BJ (cell line): ENCODE data around the gene KIF16B. TPM values are rescaled to one million over a fixed set of nuclear protein-coding genes. Genes with fewer than 3 reads are reported as not detected.
"Not testable (repeated sequence)": the region's sequence is repeated elsewhere in the genome, so short reads cannot be mapped to it uniquely, and the experiment has no call there.

Experiments used
- CTCF ChIA-PET: fragments of 350-600 bp; formaldehyde crosslinking; extraction: SDS; loops from one replicate; lab custom pipeline; 2021; ENCODE audit warnings: antibody characterized with exemption, inconsistent platforms; lab: Yijun Ruan, JAX
- POLR2A ChIA-PET: fragments of 300-600 bp; sonication (Branson Sonifier 250); formaldehyde crosslinking; extraction: SDS; loops from one replicate; lab custom pipeline; 2021; ENCODE audit warnings: antibody characterized with exemption; lab: Charles Lee
- DNase-seq: peaks from one replicate; pipeline ENCODE4 v3.0.0-alpha.2; 2011; ENCODE audit warnings: low read depth
- H3K27me3 ChIP-seq: 2 replicates; pipeline ENCODE4 v1.6.0; 2011; ENCODE audit warnings: low read length; ENCODE audit not compliant: control insufficient read depth, insufficient read depth
- H3K36me3 ChIP-seq: 2 replicates; pipeline ENCODE4 v1.5.1; 2011; ENCODE audit warnings: low read length; ENCODE audit not compliant: control insufficient read depth, insufficient read depth
- H3K4me3 ChIP-seq: 2 replicates; pipeline ENCODE4 v1.5.1; 2011; ENCODE audit warnings: low read depth, mild to moderate bottlenecking, control low read depth, low read length
- polyA plus RNA-seq: library from polyadenylated mRNA; depleted of rRNA; stranded (reverse); fragments of >200 nt; gene quantifications from 2 replicates; pipeline ENCODE4 v1.2.3, GENCODE V29; 2011
- TF ChIP-seq, protein P1 (sequence below): IDR thresholded peaks from 2 replicates; pipeline ENCODE4 v1.5.1; 2011; ENCODE audit warnings: low read depth, mild to moderate bottlenecking, control low read depth, inconsistent platforms, low read length, moderate library complexity; ENCODE audit not compliant: insufficient read depth

Gene KIF16B
- polyA plus RNA-seq, 1 experiment = 3.2 TPM

GRCh38 chr20:16526433-16527380 is 46.5 kb downstream of the KIF16B start:
- TF ChIP-seq, protein P1, sequence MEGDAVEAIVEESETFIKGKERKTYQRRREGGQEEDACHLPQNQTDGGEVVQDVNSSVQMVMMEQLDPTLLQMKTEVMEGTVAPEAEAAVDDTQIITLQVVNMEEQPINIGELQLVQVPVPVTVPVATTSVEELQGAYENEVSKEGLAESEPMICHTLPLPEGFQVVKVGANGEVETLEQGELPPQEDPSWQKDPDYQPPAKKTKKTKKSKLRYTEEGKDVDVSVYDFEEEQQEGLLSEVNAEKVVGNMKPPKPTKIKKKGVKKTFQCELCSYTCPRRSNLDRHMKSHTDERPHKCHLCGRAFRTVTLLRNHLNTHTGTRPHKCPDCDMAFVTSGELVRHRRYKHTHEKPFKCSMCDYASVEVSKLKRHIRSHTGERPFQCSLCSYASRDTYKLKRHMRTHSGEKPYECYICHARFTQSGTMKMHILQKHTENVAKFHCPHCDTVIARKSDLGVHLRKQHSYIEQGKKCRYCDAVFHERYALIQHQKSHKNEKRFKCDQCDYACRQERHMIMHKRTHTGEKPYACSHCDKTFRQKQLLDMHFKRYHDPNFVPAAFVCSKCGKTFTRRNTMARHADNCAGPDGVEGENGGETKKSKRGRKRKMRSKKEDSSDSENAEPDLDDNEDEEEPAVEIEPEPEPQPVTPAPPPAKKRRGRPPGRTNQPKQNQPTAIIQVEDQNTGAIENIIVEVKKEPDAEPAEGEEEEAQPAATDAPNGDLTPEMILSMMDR = no peak
- Histone ChIP-seq H3K27me3 (no peaks in the 10 kb centered on the region), H3K36me3 (peaks cover 2% of the 10 kb centered on the region; the same call in 1 of the 2 replicates), H3K4me3 (no peak overlapping the region)
- ChIA-PET POLR2A (no interaction called here), CTCF (no interaction called here)
- no peak for DNase-seq

DNA sequence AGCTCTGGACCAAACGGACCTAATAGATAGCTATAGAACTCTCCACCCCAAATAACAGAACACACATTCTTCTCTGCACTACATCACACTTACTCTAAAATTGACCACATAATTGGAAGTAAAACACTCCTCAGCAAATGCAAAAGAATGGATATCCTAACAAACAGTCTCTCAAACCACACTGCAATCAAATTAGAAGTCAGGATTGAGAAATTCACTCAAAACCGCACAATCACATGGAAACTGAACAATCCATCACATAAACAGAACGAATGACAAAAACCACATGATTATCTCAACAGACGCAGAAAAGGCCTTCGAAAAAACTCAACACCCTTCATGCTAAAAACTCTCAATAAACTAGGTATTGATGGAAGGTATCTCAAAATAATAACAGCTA is 50.6 kb downstream of the KIF16B start:
- DNase-seq, H3K27me3 ChIP-seq, CTCF ChIA-PET, POLR2A ChIA-PET, H3K4me3 ChIP-seq, H3K36me3 ChIP-seq: not testable (repeated sequence)

DNA sequence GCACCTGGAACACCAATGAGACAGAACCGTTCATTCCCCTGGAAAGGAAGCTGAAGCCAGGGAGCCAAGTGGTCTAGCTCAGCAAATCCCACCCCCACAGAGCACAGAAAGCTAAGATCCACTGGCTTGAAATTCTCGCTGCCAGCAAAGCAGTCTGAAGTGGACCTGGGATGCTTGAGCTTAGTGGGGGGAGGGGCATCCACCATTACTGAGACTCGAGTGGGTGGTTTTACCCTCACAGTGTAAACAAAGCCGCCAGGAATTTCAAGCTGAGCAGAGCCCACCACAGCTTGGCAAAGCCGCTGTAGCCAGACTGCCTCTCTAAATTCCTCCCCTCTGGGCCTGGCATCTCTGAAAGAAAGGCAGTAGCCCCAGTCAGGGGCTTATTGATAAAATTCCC is 53.1 kb downstream of the KIF16B start:
- DNase-seq = no peak
- POLR2A ChIA-PET = no interaction called here

DNA sequence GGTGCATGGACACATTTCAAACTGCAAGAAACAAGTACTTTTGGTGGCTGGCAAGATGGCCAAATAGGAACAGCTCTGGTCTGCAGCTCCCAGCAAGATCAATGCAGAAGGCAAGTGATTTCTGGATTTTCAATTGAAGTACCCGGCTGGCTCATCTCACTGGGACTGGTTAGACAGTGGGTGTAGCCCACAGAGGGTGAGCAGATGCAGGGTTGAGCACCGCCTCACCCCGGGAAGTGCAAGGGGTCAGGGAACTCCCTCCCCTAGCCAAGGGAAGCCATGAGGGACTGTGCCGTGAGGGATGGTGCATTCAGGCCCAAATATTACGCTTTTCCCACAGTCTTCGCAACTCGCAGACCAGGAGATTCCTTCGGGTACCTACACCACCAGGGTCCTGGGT is 53.6 kb downstream of the KIF16B start:
- POLR2A ChIA-PET, H3K4me3 ChIP-seq, H3K36me3 ChIP-seq, H3K27me3 ChIP-seq, DNase-seq: not testable (repeated sequence)
- CTCF ChIA-PET = interaction anchor here (1.1 to 2.1 kb wide), 3 partner anchors 11 to 113 kb away, joined by 3 to 7 read pairs (median 4); no protein-coding TSS in a partner anchor

More for the DNA sequence above, 53.1 kb downstream of the KIF16B start:
- peaks cover 1% of the 10 kb centered on the region; the same call in 1 of the 2 replicates for H3K36me3 ChIP-seq
- TF ChIP-seq, protein P1 = no peak
- no peak overlapping the region for H3K4me3 ChIP-seq
- CTCF ChIA-PET = no interaction called here
- H3K27me3 ChIP-seq = no peaks in the 10 kb centered on the region

GRCh38 chr20:16518784-16519084 is 54.5 kb downstream of the KIF16B start:
- Histone ChIP-seq H3K36me3 (no peaks in the 10 kb centered on the region), H3K27me3 (no peaks in the 10 kb centered on the region), H3K4me3 (no peak overlapping the region)
- no peak for DNase-seq
- TF ChIP-seq, protein P1 = no peak
- ChIA-PET CTCF (interaction anchor here (1.1 to 2.1 kb wide), 4 partner anchors 10 to 242 kb away, joined by 3 to 12 read pairs (median 6); no protein-coding TSS in a partner anchor), POLR2A (no interaction called here)

DNA sequence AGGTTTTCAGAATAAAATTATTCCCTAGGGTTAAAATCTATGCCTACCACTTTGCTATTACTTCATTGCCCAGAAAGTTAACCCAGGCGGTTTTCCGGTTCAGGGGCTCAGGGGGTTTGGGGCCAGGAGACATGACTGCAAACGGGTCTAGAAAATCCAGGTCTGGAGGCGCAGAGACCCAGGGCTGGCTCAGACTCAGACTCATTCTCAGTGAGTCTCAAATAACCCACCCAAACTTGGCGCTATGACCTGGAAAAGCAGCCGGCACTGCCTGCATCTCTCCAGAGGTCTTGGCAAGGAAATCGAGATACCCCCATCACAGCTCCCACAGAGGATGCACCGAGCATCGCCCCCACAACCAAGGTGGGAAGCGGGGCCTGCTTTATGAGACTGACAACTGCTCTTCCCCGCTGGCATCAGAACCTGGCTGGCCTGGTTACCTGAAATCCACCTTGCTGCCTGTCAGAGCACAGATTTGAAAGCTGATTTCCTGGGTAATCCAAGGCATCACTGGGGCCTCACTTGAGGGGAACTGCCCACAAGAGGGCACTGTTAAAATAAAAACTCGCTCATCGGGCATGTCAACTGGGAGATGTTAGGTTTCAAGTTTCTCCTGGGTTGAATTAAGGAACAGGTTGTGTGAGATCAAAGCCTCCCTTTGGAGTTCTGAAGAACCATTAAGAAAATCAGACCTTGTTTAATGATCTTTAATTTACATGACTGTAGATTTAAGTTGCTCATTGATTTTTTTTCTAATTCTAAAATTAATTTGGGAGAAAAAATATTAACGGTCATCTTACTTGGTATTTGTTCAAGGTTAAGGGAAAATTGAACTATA is 55.1 kb downstream of the KIF16B start:
- Histone ChIP-seq H3K4me3 (no peak overlapping the region), H3K27me3 (no peaks in the 10 kb centered on the region), H3K36me3 (no peaks in the 10 kb centered on the region)
- ChIA-PET POLR2A (no interaction called here), CTCF (interaction anchor here (0.6 to 2.1 kb wide), 10 partner anchors 11 to 243 kb away, joined by 3 to 12 read pairs (median 3); no protein-coding TSS in a partner anchor)
- TF ChIP-seq, protein P1 = peak; percentile 59
- DNase-seq = no peak
